Kasumi-1 (cell line): ENCODE measurements around the gene ARMC8.
A peak's percentile ranks its signal among the peaks of the same experiment; 100 is the strongest.

Experiments used
- DNase-seq, 2 experiments: peaks; one replicate each; lab custom pipeline; 2025; lab: John Stamatoyannopoulos, UW

The ARMC8 gene

GRCh38 chr3:138307899-138308298 is 120.8 kb downstream of the ARMC8 start:
- DNase-seq, result no peak

DNA sequence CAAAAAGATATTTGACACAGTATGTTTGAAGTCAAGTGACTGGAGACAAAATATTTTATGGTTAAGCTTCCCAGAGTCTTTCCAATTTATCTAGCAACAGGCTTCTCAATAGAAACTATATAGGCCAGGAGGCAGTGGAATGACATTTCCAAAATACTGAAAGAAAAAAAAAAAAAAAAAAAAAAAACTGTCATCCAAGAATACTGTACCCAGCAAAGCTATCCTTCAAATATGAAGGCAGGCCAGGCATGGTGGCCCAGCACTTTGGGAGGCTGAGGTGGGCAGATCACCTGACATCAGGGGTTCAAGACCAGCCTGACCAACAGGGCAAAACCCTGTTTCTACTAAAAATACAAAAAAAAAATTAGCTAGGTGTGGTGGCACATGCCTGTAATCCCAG is 121.7 kb downstream of the ARMC8 start:
- no peak for DNase-seq

- no peak for DNase-seq
Observed at GRCh38 chr3:138310494-138310893, 123.4 kb downstream of the ARMC8 start.

- no peak for DNase-seq
Observed at GRCh38 chr3:138314751-138315150, 127.7 kb downstream of the ARMC8 start.

DNA sequence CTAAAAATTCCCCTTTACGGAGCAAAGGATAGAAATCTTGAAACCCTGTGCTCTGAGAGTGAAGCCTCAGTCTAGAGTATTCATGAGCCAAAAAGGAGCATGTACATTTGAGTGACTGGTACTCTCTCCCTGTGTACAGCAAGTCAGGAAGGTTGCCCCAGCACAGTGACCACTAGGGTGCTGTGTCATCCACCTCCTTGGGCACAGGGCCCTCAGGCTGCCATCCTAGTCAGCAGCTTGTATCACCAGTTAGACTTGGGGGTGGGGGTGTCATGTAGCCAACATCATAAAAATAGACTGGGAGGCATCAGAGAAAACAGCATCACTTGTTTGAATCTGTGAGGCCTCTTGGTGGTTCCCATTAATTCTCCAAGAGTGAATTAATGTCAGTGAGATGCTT is 130.6 kb downstream of the ARMC8 start:
- DNase-seq, result no peak

DNA sequence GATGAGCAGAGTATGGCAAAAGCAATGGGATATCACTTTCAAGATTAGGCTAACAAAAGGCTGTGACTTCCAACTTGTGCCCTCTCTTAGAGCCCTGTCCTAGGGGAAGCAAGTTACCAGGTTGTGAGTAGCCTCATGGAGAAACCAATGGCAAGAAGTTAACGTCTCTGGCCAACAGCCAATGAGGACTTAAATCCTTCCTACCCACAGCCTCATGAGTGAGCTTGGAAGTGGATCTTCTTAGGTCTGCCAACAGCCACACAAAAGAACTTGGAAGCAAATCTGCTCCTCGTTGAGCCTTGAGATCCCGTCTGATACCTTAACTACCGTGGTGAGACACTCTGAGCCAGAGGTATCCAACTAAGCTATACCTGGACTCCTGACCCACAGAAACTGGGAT is 136.9 kb downstream of the ARMC8 start:
- no peak for DNase-seq

- DNase-seq, result no peak
Observed at GRCh38 chr3:138325990-138326389, 138.9 kb downstream of the ARMC8 start.

- DNase-seq, result no peak
Observed at GRCh38 chr3:138326866-138327595, 139.9 kb downstream of the ARMC8 start.

GRCh38 chr3:138327831-138328230 is 140.7 kb downstream of the ARMC8 start:
- no peak for DNase-seq

DNA sequence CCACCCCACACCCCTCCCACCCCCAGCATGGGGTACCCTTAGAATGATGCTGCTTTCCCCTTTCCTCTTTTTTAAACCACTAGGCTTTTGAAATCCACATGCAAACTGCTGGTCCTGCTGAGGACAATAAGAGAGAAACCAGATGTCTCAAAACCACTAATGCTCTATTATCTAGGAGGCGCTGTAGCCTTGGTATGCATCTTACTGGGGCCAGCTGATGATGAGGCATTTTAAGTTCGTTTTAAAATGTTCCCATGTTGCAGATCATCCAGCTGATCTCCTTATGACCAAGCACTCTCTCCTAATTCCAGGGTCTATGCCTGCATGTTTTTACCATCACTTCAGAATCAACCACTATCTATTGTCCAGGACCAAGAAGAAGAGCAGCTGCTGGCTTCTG is 141.2 kb downstream of the ARMC8 start:
- peak; percentile 43 to 78 for DNase-seq

- peak; percentile 81 to 82 for DNase-seq
Observed at GRCh38 chr3:138329127-138329983, 142.3 kb downstream of the ARMC8 start, which contains the start of gene NME9. Gene NME9 (minus strand): TSS chr3:138329851. CDS start chr3:138329335, 516 bp downstream.

DNA sequence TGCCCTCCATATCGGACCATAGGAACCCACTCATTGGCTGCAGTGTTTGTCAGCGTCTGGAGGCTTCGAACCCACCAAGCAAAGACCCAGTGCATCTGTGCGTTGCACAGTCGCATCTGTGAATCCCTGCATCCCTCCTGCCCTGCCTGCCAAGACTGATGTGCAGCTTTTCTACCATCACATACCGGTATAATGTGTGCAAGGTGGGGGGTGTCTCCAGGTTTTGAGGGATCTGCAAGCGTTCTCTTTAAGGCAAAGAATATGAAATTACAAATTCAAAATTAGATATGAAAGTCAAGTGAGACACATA is 142.8 kb downstream of the ARMC8 start:
- no peak for DNase-seq

DNA sequence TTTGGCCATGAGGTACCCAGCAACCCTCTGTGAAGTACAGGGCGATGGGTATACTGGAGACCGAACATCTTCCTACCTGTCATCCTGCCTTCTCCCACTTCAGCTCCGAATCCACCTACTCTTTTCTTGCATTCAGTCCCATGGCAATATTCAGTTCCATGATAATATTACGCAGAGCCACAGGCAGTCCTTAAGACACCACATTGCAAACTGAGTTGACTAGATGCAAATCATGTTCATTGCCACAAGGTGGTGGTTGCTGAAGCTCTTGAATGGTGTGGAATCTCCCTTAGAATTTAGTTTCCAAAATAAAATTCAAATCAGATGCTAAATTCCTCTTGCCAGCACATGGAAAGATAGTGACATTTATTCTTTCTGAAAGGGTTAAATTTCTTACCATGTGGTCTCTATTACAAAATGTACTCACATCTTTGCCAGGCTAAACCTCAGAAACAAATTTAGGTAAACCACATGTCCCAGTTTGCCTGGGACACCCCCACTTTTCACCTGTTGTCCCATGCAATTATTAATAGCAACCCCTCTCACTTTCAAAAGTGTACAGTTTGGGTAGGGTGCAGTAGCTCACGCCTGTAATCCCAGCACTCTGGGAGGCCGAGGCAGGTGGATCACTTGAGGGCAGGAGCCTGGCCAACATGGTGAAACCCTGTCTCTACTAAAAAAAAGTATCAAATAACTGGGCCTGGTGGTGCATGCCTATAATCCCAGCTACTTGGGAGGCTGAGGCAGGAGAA is 144.2 kb downstream of the ARMC8 start:
- peak; percentile 43 to 56 for DNase-seq

DNA sequence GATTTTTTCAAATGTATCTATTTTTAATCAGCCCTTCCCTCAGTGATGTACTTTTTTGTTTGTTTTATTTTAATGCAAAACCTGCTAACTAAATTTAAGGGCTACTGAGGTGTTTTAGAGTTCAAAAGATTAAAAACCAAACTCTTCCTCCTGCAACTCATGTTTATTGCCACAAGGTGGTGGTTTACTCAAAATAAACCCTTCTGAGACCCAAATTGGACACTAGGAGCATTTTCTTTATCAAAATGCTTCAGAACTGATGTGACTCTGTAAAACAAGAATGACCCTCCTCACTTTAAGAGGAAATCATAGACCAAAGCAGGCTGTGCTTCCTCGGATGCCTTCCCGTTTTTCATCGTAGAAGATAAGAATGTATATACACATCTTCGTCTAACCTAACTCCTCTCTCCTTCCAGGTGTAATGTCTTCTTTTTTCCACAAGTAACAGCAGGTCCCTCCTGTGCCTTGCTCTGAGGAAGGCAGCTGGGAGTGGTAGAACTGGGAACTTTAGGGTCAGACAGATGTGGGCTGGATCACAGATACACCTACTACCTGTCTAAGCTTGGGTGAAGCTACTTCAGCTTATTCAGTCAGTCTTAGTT is 145.5 kb downstream of the ARMC8 start:
- peak; percentile 75 to 83 for DNase-seq

GRCh38 chr3:138334608-138335007 is 147.5 kb downstream of the ARMC8 start:
- no peak for DNase-seq

DNA sequence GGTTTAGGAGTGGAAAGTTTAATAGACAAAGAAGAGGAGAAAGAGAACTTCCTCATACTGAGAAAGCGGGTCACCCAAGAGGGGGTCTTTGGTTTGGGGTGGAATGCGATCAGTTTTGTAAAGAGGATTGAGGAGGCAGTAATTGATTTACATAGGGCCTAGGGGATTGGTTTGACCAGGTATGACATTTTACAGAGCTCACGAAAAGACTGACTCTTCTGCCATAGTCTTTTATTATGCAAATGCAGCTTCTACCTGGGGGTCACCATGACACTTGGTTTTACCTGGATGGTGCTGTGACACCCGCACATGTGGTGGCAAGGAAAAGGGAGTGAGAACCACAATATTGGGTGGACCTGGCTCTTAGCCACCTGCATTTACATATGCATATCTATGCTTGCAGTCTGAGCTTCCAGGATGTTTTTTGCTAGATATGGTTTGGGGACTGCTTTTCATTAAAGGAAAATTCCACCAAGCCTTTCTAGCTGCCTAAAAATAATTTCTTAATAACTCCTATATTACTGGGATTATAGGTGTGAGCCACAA is 149.4 kb downstream of the ARMC8 start:
- no peak for DNase-seq

GRCh38 chr3:138338244-138338643 is 151.1 kb downstream of the ARMC8 start:
- no peak for DNase-seq

GRCh38 chr3:138338811-138339210 is 151.7 kb downstream of the ARMC8 start:
- no peak for DNase-seq

- no peak for DNase-seq
Observed at GRCh38 chr3:138340511-138340910, 153.4 kb downstream of the ARMC8 start.

DNA sequence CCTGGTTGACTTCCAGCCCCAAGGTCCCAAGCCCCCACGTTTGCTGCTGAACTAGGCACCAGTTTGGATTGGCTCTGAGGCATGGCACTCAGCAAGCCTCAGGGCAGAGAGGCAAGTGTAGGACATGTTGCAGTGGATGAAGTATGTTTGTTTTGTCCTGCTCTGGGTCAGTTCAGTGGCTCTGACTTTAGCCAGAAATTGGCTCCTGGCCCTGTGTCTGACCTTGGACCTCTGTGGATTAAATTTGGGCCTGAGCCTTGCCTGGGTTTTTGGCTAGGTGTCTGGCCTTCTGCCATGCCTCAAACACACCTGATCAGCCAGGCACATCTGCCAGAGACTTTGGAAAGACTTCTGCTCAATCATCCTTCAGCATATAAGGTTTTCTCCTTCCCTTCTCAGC is 157.7 kb downstream of the ARMC8 start:
- no peak for DNase-seq
